ENCODE data around the gene ZBTB45. TPM values are rescaled to one million over a fixed set of nuclear protein-coding genes. Genes with fewer than 3 reads are reported as not detected.
A peak's percentile ranks its signal among the peaks of the same experiment; 100 is the strongest.

Gene ZBTB45
- total RNA-seq, 2 experiments from 2014 or later: 5.7 to 6.3 TPM

DNA sequence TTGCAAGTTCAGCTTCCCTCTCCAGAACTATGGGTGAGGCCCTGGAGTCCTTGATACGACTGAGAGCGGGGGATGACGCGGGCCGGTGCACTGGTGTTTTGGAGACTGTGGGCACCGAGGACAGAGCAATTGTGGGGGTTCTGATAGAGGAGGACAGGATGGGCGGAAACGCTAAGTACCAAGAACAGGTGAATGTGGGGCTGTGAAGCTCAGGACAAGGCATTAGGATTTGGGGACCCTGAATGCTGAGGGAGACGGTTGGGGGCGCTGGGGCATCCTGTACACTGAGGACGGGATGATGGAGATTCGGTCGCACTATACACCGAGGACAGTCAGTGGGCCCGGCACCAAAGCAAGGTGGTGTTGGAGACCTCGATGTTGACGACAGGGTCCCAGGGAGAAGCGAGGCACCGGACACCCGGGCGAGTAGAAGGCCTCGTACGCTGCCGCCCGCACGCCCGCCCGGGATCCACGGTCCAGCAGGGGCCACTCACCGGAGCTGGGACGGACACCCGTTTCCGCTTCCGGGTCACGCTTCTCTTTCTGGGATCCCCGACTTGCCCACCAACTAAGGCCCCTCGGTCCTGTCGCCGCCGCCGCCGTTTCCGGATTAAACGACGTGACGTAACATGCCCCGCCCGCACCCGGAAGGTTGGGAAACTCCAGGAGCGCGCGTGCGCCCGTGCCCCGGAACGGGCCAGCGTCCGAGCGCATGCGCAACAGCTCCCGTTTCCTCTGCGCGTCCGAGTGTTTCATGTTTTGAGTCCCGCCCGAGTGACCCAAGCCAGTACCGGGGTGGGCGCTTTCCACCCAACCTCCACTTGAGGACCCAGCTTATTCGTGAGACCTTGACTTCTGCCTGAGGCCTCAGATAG, 35.1 kb upstream of the ZBTB45 start, which contains the start of gene CHMP2A:
Gene CHMP2A, minus strand, starts transcription at position 612 of the 875 bp plus-strand sequence. CDS start 893 bp downstream, outside the sequence.
- TF ChIP-seq, protein P1, sequence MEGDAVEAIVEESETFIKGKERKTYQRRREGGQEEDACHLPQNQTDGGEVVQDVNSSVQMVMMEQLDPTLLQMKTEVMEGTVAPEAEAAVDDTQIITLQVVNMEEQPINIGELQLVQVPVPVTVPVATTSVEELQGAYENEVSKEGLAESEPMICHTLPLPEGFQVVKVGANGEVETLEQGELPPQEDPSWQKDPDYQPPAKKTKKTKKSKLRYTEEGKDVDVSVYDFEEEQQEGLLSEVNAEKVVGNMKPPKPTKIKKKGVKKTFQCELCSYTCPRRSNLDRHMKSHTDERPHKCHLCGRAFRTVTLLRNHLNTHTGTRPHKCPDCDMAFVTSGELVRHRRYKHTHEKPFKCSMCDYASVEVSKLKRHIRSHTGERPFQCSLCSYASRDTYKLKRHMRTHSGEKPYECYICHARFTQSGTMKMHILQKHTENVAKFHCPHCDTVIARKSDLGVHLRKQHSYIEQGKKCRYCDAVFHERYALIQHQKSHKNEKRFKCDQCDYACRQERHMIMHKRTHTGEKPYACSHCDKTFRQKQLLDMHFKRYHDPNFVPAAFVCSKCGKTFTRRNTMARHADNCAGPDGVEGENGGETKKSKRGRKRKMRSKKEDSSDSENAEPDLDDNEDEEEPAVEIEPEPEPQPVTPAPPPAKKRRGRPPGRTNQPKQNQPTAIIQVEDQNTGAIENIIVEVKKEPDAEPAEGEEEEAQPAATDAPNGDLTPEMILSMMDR (IDR thresholded peaks at IDR 0.05): no peak
- peaks cover 59% of the 10 kb centered on the region for H3K4me1 ChIP-seq (ENCODE audit: insufficient read depth, low read length)
- Mint-ChIP-seq H3K27me3 (no peaks in the 10 kb centered on the region), H3K27ac (peak within 1 kb of the TSS; percentile 96), H3K9me3 (no peaks in the 10 kb centered on the region), H3K36me3 (ENCODE audit: low read depth) (peaks cover 89% of the 10 kb centered on the region), H3K4me3 (peak within 1 kb of the TSS; percentile 92), H3K4me1 (ENCODE audit: low read depth) (peaks cover 62% of the 10 kb centered on the region)
- intact Hi-C loops (cut with DNase I, micrococcal nuclease): loop anchor here in 1 of 2 experiments (1.0 kb wide), 2 partner anchors 10 to 35 kb away; partner anchors contain the start of genes TRIM28 and ZBTB45
- H3K36me3 ChIP-seq (ENCODE audit: insufficient read depth, low read length): peaks cover 60% of the 10 kb centered on the region
- H3K27ac ChIP-seq (ENCODE audit: low read depth in 1 of 2, low read length in 2 of 2): peak within 1 kb of the TSS; percentile 92 to 99
- H3K4me3 ChIP-seq (ENCODE audit: low read length): peak within 1 kb of the TSS; percentile 96
- DNase-seq (peak; percentile 95 to 99 (median 96)), ATAC-seq (ENCODE audit: poor library complexity) (peak; percentile 40)
- ChIA-PET CTCF (interaction anchor here (2.5 to 3.3 kb wide), 2 partner anchors 35 to 41 kb away, joined by 11 to 26 read pairs; partner anchors contain the start of gene ZBTB45), POLR2A (interaction anchor here (0.7 to 3.6 kb wide), 14 partner anchors 8 to 371 kb away, joined by 3 to 64 read pairs (median 7); partner anchors contain the start of genes MZF1, TRIM28, ZBTB45 and ZNF497)
- no peaks in the 10 kb centered on the region for H3K27me3 ChIP-seq (ENCODE audit: control insufficient read depth in 1 of 2, insufficient read depth in 2 of 2, low read length in 2 of 2)
- H3K9me3 ChIP-seq (ENCODE audit: control insufficient read depth in 1 of 2, insufficient read depth in 1 of 2, low read length in 2 of 2): no peaks in the 10 kb centered on the region

DNA sequence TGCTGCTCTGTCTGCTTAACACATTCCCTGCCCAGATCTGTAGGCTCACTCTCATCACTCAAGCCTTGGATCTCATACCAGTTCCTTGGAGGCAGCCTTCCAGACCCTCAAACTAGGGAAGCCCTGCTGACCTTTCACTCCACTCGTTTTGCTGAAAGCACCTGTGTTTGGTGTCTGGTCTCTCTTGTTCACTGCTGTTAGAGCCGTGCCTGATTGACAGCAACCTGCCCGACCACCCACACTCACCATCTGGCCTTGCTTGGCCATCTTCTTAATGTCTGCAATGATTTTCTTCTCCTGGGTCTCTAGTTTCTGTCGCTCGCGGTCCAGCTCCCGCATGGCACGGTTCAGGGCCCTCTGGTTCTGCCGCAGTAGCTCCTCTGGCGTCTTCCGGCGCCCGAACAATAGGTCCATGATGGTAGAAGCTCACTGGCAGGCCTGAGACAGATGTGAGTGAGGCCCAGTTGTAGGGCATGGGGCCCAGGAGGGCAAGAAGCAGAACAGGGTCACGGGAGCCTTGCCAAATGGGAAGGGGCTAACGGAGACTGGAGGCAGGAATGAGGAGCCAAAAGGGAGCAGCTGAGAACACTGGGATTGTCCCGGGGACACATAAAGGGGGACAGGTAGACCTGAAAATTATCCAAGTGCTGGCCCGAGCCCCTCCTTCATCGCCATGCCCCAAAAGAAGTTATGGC, 34.3 kb upstream of the ZBTB45 start:
- DNase-seq (peak in 1 of 14 experiments; percentile 38), ATAC-seq (ENCODE audit: poor library complexity) (no peak)
- CTCF ChIA-PET: interaction anchor here (2.5 to 3.3 kb wide), 2 partner anchors 34 to 40 kb away, joined by 11 to 26 read pairs; partner anchors contain the start of gene ZBTB45
- TF ChIP-seq, protein P1 (IDR thresholded peaks at IDR 0.05): no peak
- peak overlapping the region; percentile 92 for H3K4me3 Mint-ChIP-seq
- H3K9me3 Mint-ChIP-seq: no peaks in the 10 kb centered on the region
- no peaks in the 10 kb centered on the region for H3K27me3 Mint-ChIP-seq
- peaks cover 68% of the 10 kb centered on the region for H3K36me3 ChIP-seq (ENCODE audit: insufficient read depth, low read length)
- H3K27ac ChIP-seq (ENCODE audit: low read depth in 1 of 2, low read length in 2 of 2): peak overlapping the region; percentile 92 to 99
- intact Hi-C loops (cut with DNase I, micrococcal nuclease): loop anchor here in 1 of 2 experiments (1.0 kb wide), 2 partner anchors 10 to 35 kb away; partner anchors contain the start of genes TRIM28 and ZBTB45
- peaks cover 55% of the 10 kb centered on the region for H3K4me1 Mint-ChIP-seq (ENCODE audit: low read depth)
- no peaks in the 10 kb centered on the region for H3K9me3 ChIP-seq (ENCODE audit: control insufficient read depth in 1 of 2, insufficient read depth in 1 of 2, low read length in 2 of 2)
- POLR2A ChIA-PET: interaction anchor here (0.7 to 3.6 kb wide), 10 partner anchors 9 to 192 kb away, joined by 3 to 64 read pairs (median 8); partner anchors contain the start of genes MZF1, TRIM28, ZBTB45 and ZNF497
- peaks cover 54% of the 10 kb centered on the region for H3K4me1 ChIP-seq (ENCODE audit: insufficient read depth, low read length)
- peaks cover 93% of the 10 kb centered on the region for H3K36me3 Mint-ChIP-seq (ENCODE audit: low read depth)
- peak overlapping the region; percentile 96 for H3K4me3 ChIP-seq (ENCODE audit: low read length)
- no peaks in the 10 kb centered on the region for H3K27me3 ChIP-seq (ENCODE audit: control insufficient read depth in 1 of 2, insufficient read depth in 2 of 2, low read length in 2 of 2)
- peak overlapping the region; percentile 96 for H3K27ac Mint-ChIP-seq

DNA sequence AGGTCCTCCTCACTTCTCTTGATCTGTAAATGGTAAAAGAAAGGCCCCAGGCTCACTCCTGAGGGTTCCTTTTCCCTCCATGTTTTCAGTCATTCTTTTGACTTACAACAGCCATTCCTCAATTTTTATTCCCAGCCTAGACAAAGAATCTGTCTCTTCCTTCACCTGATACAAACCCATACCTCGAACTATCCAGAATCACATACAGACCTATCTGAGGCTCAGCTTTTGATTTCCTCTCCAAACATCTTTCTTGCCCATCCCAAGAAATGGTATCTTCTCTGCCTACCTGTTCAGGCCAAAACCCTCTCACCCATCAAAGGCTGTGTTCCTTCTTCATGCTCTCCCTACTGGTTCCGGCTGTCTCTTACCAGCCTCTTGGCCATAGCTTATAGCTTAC, 33.0 kb upstream of the ZBTB45 start:
- TF ChIP-seq, protein P1 (IDR thresholded peaks at IDR 0.05): no peak
- intact Hi-C loops (cut with DNase I, micrococcal nuclease): no loop called here
- Mint-ChIP-seq H3K27ac (peak overlapping the region; percentile 60), H3K36me3 (ENCODE audit: low read depth) (peaks cover 94% of the 10 kb centered on the region), H3K4me3 (peak overlapping the region; percentile 50), H3K4me1 (ENCODE audit: low read depth) (peaks cover 49% of the 10 kb centered on the region), H3K9me3 (no peaks in the 10 kb centered on the region), H3K27me3 (no peaks in the 10 kb centered on the region)
- peaks cover 53% of the 10 kb centered on the region for H3K4me1 ChIP-seq (ENCODE audit: insufficient read depth, low read length)
- no peak overlapping the region for H3K27ac ChIP-seq (ENCODE audit: low read depth in 1 of 2, low read length in 2 of 2)
- DNase-seq (no peak), ATAC-seq (ENCODE audit: poor library complexity) (no peak)
- peaks cover 81% of the 10 kb centered on the region for H3K36me3 ChIP-seq (ENCODE audit: insufficient read depth, low read length)
- ChIA-PET CTCF (interaction anchor here (1.0 to 3.3 kb wide), 2 partner anchors 28 to 33 kb away, joined by 4 to 26 read pairs; partner anchors contain the start of gene ZBTB45), POLR2A (interaction anchor here (3.4 to 3.6 kb wide), 2 partner anchors 8 to 32 kb away, joined by 44 to 64 read pairs; partner anchors contain the start of genes TRIM28 and ZBTB45)
- H3K4me3 ChIP-seq (ENCODE audit: low read length): no peak overlapping the region
- H3K9me3 ChIP-seq (ENCODE audit: control insufficient read depth in 1 of 2, insufficient read depth in 1 of 2, low read length in 2 of 2): no peaks in the 10 kb centered on the region
- H3K27me3 ChIP-seq (ENCODE audit: control insufficient read depth in 1 of 2, insufficient read depth in 2 of 2, low read length in 2 of 2): no peaks in the 10 kb centered on the region
